ENCODE measurements around the gene SLC7A11.

- no peak for TF ChIP-seq CTCF (IDR thresholded peaks at IDR 0.05; ENCODE audit: poor library complexity)
- no peak for TF ChIP-seq EZH2 (IDR thresholded peaks at IDR 0.05; ENCODE audit: borderline replicate concordance)
- no peak for TF ChIP-seq EZH2phosphoT487 (IDR thresholded peaks at IDR 0.05; ENCODE audit: low read depth, severe bottlenecking, unreplicated experiment)
Observed at GRCh38 chr4:138223231-138223910, 18.8 kb downstream of the SLC7A11 start.
